GM19372 (cell line): Measurements from ENCODE around the gene FOXP1.
"Not testable (repeated sequence)": the region's sequence is repeated elsewhere in the genome, so short reads cannot be mapped to it uniquely, and the experiment has no call there.

Source experiments
- ATAC-seq: cut with Tn5 transposase; IDR thresholded peaks from one replicate; pipeline ENCODE4 v1.9.1; 2021; ENCODE audit warnings: mild to moderate bottlenecking, low read depth, moderate library complexity; ENCODE audit not compliant: unreplicated experiment

FOXP1 gene

GRCh38 chr3:71042759-71043158 lies 540.8 kb downstream of the FOXP1 start:
- ATAC-seq = no peak

DNA sequence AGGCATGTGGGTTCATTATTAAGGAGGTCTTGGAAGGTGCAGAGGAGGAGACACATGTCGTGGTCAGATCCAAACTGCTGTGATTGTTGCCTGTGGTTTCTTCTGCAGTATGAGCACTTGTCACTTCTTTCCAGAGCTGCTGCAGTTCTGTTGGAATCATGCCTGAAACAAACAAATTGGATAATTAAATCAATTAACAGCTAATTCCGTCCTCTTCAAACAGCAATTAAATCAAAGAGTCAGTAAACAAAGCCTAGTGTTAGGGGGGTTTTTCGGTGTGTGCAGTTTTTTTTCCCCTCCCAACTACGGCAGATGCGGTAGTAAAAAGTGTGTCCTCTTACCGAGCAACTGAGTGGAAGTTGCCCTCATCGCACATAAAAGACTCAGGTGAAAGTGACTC lies 542.2 kb downstream of the FOXP1 start:
- ATAC-seq = no peak

- ATAC-seq = no peak
Observed at GRCh38 chr3:71039332-71039731, 544.2 kb downstream of the FOXP1 start.

DNA sequence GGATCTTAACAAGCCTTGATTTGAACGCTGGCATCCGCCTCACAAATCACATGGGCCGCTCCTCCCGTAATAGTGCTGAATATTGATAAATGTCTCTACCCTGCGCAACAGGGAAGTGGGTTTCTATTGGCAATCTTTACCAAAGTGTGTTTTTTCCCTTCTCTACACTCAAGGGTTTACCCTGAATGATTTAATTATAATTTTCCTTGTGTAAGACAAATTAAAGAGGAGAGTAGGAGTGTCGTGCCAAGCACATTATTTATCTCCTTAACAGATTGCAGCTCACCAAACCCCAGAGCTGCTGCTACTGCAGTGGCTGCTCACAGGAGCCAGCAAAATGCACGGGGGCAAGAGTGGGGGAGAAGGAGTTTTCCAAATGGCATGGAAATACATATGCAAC lies 545.8 kb downstream of the FOXP1 start:
- ATAC-seq = no peak

DNA sequence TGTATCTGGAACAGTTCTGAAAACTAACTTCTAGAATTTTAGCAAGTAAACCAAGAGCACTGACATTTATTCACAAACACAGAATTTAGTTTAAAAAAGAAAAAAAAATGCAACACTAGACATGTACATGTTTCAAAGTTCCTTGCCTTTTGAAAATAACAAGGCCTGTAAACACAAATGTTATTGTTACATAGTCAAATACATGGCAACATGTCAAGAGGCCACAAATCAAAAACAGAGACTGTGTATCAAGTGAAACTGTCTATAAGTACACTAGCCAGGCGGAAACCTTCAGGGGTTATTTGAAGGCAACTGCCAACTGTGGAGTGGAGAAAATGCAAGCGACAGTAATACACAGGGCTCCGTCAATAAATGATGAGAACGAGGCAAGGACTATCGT lies 547.6 kb downstream of the FOXP1 start:
- ATAC-seq = no peak

DNA sequence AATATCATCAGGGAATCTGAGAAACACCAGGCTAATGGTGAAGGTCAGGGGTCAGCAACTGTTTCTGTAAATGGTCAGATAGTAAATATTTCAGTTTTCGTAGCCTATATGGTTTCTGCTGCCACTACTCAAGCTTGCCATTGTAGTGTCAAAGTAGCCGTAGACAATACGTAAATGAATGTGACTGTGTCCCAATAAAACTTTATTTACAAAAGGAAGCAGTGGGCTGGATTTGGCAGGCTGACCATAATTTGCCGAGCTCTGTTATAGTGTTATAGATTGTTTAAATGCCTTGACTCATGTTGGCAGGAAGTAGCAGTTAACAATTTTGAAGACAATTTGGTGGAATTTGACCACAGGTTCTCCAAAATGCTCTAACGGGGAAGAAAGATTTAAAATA lies 548.2 kb downstream of the FOXP1 start:
- ATAC-seq = no peak

DNA sequence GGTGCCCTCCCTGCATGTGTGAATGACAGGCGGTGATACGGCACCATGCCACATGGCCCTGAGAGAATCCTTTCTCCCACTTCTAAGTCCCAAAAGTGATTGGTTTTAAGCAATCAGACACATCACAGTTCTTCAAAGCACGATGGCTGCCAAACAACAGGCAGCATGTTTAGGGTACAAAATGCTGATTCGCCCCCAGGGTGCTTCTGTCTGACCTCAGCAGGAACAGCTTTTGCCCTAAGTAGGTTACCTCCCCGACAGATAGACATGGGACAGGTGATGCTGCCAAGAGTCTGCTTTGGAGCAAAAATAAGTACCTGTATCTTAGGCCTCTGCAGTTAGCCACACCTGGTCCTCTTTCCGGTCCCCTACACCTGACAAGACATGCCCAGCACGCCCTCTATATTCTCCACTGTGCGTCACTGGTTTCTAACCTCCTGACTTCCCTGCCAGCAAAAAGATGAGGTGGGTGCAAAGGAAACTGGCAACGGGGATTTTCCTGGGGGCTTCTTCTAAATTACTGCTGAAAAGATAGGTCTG lies 549.8 kb downstream of the FOXP1 start:
- no peak for ATAC-seq

GRCh38 chr3:71031914-71032521 lies 551.5 kb downstream of the FOXP1 start:
- ATAC-seq = peak; percentile 67

DNA sequence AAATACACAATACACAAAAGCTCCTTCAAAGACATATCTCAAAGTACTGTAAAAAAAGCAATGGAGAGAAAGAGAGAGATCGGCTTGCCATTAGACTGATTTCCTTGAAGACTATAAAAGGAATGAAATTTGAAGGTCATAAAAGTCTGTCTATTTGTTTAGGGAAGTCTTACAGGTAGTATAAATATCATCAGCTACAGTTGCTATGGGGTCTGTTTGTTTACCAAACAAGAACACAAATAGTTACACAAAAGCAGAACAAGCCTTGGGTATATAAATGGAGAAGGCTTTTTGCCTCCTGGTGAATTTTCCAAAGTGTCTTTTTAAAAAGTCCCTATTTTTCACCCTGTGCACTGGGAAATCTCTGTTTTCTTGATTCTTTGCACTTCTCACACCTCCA lies 552.3 kb downstream of the FOXP1 start:
- ATAC-seq = no peak

GRCh38 chr3:71030748-71031147 lies 552.8 kb downstream of the FOXP1 start:
- ATAC-seq = no peak

DNA sequence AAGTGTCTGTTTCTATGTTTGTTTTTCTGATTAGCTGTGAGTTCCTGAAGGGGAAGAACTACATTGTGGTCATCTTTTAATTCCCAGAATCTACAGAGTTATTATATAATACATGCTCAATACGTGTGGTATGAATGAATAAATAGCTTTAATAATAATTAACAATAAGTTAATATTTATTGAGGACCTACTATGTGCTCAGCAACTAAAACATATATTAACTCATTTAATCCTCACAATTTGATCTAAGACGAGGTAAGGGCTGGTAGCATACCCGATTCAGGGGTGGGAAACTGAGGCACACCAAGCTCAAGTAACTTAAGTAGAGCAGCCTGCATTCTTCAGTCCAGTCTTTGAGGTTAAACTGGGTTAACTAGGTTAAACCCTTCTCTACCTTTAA lies 553.8 kb downstream of the FOXP1 start:
- no peak for ATAC-seq

- ATAC-seq = no peak
Observed at GRCh38 chr3:71028802-71029201, 554.7 kb downstream of the FOXP1 start.

DNA sequence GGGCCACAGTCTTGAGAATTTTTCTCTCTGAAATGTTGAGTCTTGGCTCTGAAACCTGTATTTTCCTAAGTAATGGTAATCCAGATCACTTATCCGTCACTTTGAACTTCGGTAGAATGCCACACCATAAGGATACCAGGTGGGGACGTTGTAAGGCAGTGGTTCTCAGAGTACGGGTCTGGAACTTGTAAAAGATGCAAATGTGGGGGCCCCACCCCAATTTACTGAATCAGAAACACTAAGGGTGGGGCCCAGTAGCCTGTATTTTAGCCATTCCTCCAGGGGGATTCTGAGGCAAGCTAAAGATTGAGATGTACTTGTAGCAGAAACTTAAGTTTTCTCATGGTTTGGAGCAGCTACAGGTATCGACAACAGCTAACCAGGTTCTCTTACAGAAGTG lies 555.3 kb downstream of the FOXP1 start:
- no peak for ATAC-seq

DNA sequence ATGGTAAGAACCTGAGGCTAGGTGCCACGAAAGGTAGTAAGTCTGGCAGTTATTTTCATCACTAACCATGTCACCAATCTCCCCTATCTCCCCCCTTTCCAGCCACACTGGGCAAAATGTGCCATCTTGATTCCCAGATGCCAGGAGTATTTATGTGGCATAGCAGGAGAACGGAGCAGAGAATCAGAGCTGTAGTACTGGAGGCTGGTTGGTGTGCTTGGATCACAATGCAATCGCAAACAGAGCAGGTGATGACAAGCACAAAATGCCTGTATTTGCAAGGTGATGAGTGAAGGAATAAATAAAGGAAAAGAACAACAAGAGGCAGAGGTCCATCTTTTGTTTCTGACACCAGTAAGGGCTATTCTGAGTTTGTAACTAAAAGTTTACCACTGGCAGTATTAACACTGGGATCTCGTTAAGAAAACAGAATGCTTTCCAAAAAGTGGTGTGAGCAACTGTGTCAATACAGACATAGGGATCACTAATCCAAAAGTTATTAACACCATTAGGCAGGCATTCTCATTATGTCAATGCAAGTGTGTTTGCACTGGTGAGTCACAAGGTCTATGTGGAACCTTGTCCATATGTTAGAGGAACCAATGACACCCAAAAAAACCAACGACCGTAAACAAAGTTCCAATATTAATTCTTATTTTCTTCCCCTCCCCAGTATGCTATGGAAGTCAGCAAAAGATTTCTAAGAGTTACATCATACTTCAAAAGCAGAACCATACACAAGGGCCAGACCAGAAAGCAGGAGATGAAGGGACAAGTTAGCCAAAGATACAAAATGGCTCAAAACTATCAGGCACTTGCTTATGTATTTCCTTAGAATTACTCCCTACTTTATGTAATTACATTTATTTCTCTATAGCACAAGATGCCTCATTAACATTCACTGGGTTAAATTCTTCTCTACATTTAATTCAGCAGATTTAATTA lies 556.6 kb downstream of the FOXP1 start:
- no peak for ATAC-seq

DNA sequence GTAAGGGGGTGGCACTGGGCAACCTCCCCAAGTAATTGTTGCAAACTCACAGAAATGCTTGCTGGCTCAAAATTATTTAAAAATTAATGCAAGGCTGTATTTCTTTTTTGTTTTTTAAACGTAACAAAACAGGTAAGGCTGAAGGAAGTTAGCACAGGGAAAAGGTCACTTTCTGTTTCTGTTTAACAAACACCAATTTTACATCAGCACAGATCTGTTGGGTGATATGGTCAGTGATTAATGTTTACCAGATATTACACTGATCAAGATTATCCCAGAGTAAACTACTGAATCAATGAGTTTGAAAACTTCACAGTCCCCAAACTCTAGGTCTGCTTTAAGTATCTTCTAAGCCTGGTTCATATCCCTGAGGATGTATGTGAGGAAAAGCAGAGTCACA lies 558.0 kb downstream of the FOXP1 start:
- ATAC-seq = no peak

GRCh38 chr3:71025010-71025409 lies 558.5 kb downstream of the FOXP1 start:
- ATAC-seq = no peak

DNA sequence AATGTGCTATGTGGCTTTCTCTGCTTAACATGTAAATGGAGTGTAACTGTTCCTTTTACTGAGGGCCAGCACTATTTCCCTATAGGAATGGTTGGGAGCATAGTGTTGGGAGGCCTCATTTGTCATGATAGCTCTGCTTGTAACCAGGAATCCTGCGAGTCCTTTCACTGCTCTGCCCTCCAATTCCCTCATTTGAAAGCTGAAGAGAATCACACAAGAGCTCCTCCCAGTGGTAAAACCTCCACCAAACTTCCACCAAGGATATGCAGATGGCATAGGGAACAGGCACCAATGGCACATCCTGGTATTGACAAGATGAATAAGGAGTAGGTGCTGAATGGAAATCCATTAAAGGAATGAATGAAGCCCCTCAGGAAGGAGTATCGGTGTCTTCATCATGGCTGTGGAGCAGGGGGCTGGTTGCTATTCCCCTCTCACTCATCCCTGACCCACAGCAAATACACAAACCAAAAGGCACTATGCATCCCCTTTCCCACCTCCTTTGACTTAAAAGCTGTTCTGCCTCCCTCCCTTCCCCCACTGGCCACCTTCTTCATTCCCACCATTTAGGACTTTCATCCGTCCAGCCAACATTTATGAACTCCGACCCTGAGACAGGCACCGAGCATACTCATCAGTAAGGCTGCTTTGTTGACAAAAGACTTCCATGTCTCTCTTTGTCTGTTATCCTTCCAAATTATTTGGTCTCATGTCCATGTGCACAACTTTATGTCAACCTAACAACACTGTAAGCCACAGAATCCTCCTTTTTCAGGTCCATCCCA lies 560.8 kb downstream of the FOXP1 start:
- no peak for ATAC-seq

GRCh38 chr3:71018799-71019198 lies 564.7 kb downstream of the FOXP1 start:
- ATAC-seq = no peak

DNA sequence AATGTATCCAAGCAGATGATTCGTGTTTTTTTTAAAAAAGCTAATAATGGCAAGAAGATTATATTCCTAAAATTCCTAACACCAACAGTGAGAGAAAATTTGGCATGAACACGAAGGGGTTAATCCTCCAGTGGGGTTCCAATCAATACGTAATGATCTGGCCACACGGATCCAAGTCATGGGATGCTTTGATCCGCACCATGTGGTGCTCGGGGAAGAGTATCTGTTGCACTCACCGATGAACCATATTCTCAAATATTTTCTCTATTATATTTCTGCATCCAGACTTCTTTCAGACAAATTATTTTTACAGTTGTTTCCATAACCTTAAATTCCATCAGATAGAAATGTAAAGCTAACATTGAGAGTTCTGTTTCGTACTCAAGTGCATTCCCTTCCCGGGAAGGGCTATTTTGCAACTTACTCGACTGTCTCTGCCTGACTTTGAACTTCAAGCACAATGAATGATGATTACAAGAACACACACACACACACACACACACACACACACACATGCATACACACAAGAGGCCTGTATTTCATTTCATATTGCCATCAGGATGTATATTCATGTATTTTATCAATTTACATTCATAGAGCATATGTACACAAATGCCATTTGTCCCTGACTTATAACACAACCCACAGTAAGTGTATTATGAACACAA lies 567.2 kb downstream of the FOXP1 start:
- no peak for ATAC-seq

- not testable (repeated sequence) for ATAC-seq
Observed at GRCh38 chr3:71014616-71015015, 568.9 kb downstream of the FOXP1 start.
